Spleen (tissue), 7 donors: ENCODE results near the gene NRL.

Experiments
- CTCF ChIP-seq, 11 experiments: fragments of 200-600 bp in 7 of 11; fragments of 450-650 bp in 4 of 11; sonication (generic) in 4 of 11; IDR thresholded peaks in 8 of 11; conservative IDR thresholded peaks in 3 of 11; 1 replicate in 7 of 11; 2 replicates in 4 of 11; pipeline versions ENCODE4 v1.4.0 to v1.8.0; 2016 to 2021; ENCODE audit warnings: antibody characterized with exemption in 11 of 11, inconsistent platforms in 4 of 11, mild to moderate bottlenecking in 1 of 11
- POLR2A ChIP-seq, 3 donors: fragments of 450-650 bp; IDR thresholded peaks; one replicate each; pipeline ENCODE4 v1.5.1; 2017; ENCODE audit warnings: antibody characterized with exemption in 3 of 3, mild to moderate bottlenecking in 1 of 3
- POLR2AphosphoS5 ChIP-seq, 3 donors: sonication (generic); formaldehyde crosslinking; IDR thresholded peaks; one replicate each; pipeline ENCODE4 v1.5.1; 2017; ENCODE audit warnings: antibody characterized with exemption in 3 of 3
- donor health status: DM: no; HTN: no; CAD: no; lungs with moderate emphysema.
- donor health status: DM: no; HTN: no; CAD: no.
- donor health status: DM: no; HTN: no; CAD: no.

GRCh38 chr14:24155100-24155499 is 40.4 kb upstream of the NRL start:
- TF ChIP-seq CTCF (IDR thresholded peaks at IDR 0.05 in 8 of 11, conservative IDR thresholded peaks at IDR 0.05 in 3 of 11) (no peak), POLR2AphosphoS5 (IDR thresholded peaks at IDR 0.05) (peak in 2 of 3 donors; percentile 22 to 35), POLR2A (IDR thresholded peaks at IDR 0.05) (no peak)
